ENCODE measurements around the gene KRTAP9-1. TPM values are rescaled to one million over a fixed set of nuclear protein-coding genes. Genes with fewer than 3 reads are reported as not detected.

KRTAP9-1 gene
- total and polyA plus RNA-seq, 7 donors, result not detected

Other genes starting within 250 kb of the KRTAP9-1 start
Only the 30 nearest of the 40 such genes appear.
- gene KRTAP1-4, start 159.7 kb upstream of the KRTAP9-1 start, total RNA-seq, result not detected
- gene KRTAP1-4, start 159.7 kb upstream of the KRTAP9-1 start, polyA plus RNA-seq, result not detected
- not detected for gene KRTAP1-3, start 155.0 kb upstream of the KRTAP9-1 start, total RNA-seq
- not detected for gene KRTAP1-3, start 155.0 kb upstream of the KRTAP9-1 start, polyA plus RNA-seq
- not detected for gene KRTAP1-1, start 148.4 kb upstream of the KRTAP9-1 start, total RNA-seq
- gene KRTAP1-1, start 148.4 kb upstream of the KRTAP9-1 start, polyA plus RNA-seq, result not detected
- not detected for gene KRTAP2-1, start 142.6 kb upstream of the KRTAP9-1 start, total RNA-seq
- not detected for gene KRTAP2-1, start 142.6 kb upstream of the KRTAP9-1 start, polyA plus RNA-seq
- gene KRTAP2-2, start 134.7 kb upstream of the KRTAP9-1 start, total RNA-seq, result not detected
- gene KRTAP2-2, start 134.7 kb upstream of the KRTAP9-1 start, polyA plus RNA-seq, result not detected
- gene KRTAP2-3, start 129.8 kb upstream of the KRTAP9-1 start, total RNA-seq, result not detected
- not detected for gene KRTAP2-3, start 129.8 kb upstream of the KRTAP9-1 start, polyA plus RNA-seq
- not detected for gene KRTAP2-4, start 124.0 kb upstream of the KRTAP9-1 start, total RNA-seq
- gene KRTAP2-4, start 124.0 kb upstream of the KRTAP9-1 start, polyA plus RNA-seq, result not detected
- gene KRTAP4-7, start 105.7 kb upstream of the KRTAP9-1 start, total RNA-seq, result not detected
- gene KRTAP4-7, start 105.7 kb upstream of the KRTAP9-1 start, polyA plus RNA-seq, result not detected
- gene KRTAP4-8, start 91.7 kb upstream of the KRTAP9-1 start, total RNA-seq, result not detected
- not detected for gene KRTAP4-8, start 91.7 kb upstream of the KRTAP9-1 start, polyA plus RNA-seq
- gene KRTAP4-16, start 87.7 kb upstream of the KRTAP9-1 start, total RNA-seq, result not detected
- gene KRTAP4-16, start 87.7 kb upstream of the KRTAP9-1 start, polyA plus RNA-seq, result not detected
- gene KRTAP4-9, start 84.5 kb upstream of the KRTAP9-1 start, total RNA-seq, result not detected
- not detected for gene KRTAP4-9, start 84.5 kb upstream of the KRTAP9-1 start, polyA plus RNA-seq
- gene KRTAP4-11, start 71.5 kb upstream of the KRTAP9-1 start, total RNA-seq, result not detected
- not detected for gene KRTAP4-11, start 71.5 kb upstream of the KRTAP9-1 start, polyA plus RNA-seq
- not detected for gene KRTAP4-12, start 65.7 kb upstream of the KRTAP9-1 start, total RNA-seq
- gene KRTAP4-12, start 65.7 kb upstream of the KRTAP9-1 start, polyA plus RNA-seq, result not detected
- not detected for gene KRTAP4-6, start 49.3 kb upstream of the KRTAP9-1 start, total RNA-seq
- not detected for gene KRTAP4-6, start 49.3 kb upstream of the KRTAP9-1 start, polyA plus RNA-seq
- gene KRTAP4-5, start 40.1 kb upstream of the KRTAP9-1 start, total RNA-seq, result not detected
- gene KRTAP4-5, start 40.1 kb upstream of the KRTAP9-1 start, polyA plus RNA-seq, result not detected
- not detected for gene KRTAP4-4, start 29.1 kb upstream of the KRTAP9-1 start, total RNA-seq
- gene KRTAP4-4, start 29.1 kb upstream of the KRTAP9-1 start, polyA plus RNA-seq, result not detected
- gene KRTAP4-3, start 21.7 kb upstream of the KRTAP9-1 start, total RNA-seq, result not detected
- not detected for gene KRTAP4-3, start 21.7 kb upstream of the KRTAP9-1 start, polyA plus RNA-seq
- gene KRTAP4-2, start 11.7 kb upstream of the KRTAP9-1 start, total RNA-seq, result not detected
- gene KRTAP4-2, start 11.7 kb upstream of the KRTAP9-1 start, polyA plus RNA-seq, result not detected
- not detected for gene KRTAP4-1, start 5.0 kb upstream of the KRTAP9-1 start, total RNA-seq
- gene KRTAP4-1, start 5.0 kb upstream of the KRTAP9-1 start, polyA plus RNA-seq, result not detected
- gene KRTAP9-2, start 36.8 kb downstream of the KRTAP9-1 start, total RNA-seq, result not detected
- gene KRTAP9-2, start 36.8 kb downstream of the KRTAP9-1 start, polyA plus RNA-seq, result not detected
- gene KRTAP9-3, start 42.6 kb downstream of the KRTAP9-1 start, total RNA-seq, result not detected
- gene KRTAP9-3, start 42.6 kb downstream of the KRTAP9-1 start, polyA plus RNA-seq, result not detected
- not detected for gene KRTAP9-8, start 48.1 kb downstream of the KRTAP9-1 start, total RNA-seq
- gene KRTAP9-8, start 48.1 kb downstream of the KRTAP9-1 start, polyA plus RNA-seq, result not detected
- gene KRTAP9-4, start 59.8 kb downstream of the KRTAP9-1 start, total RNA-seq, result not detected
- not detected for gene KRTAP9-4, start 59.8 kb downstream of the KRTAP9-1 start, polyA plus RNA-seq
- not detected for gene KRTAP9-9, start 65.5 kb downstream of the KRTAP9-1 start, total RNA-seq
- not detected for gene KRTAP9-9, start 65.5 kb downstream of the KRTAP9-1 start, polyA plus RNA-seq
- gene KRTAP9-6, start 75.5 kb downstream of the KRTAP9-1 start, total RNA-seq, result not detected
- not detected for gene KRTAP9-6, start 75.5 kb downstream of the KRTAP9-1 start, polyA plus RNA-seq
- gene KRTAP9-7, start 85.8 kb downstream of the KRTAP9-1 start, total RNA-seq, result not detected
- not detected for gene KRTAP9-7, start 85.8 kb downstream of the KRTAP9-1 start, polyA plus RNA-seq
- gene KRTAP29-1, start 113.0 kb downstream of the KRTAP9-1 start, total RNA-seq, result not detected
- gene KRTAP29-1, start 113.0 kb downstream of the KRTAP9-1 start, polyA plus RNA-seq, result not detected
- not detected for gene KRTAP16-1, start 119.4 kb downstream of the KRTAP9-1 start, total RNA-seq
- gene KRTAP16-1, start 119.4 kb downstream of the KRTAP9-1 start, polyA plus RNA-seq, result not detected
- not detected for gene KRTAP17-1, start 125.8 kb downstream of the KRTAP9-1 start, total RNA-seq
- not detected for gene KRTAP17-1, start 125.8 kb downstream of the KRTAP9-1 start, polyA plus RNA-seq
- not detected for gene KRT33A, start 160.9 kb downstream of the KRTAP9-1 start, total RNA-seq
- not detected for gene KRT33A, start 160.9 kb downstream of the KRTAP9-1 start, polyA plus RNA-seq